GM12872 (cell line): ENCODE measurements around the gene SCN9A.

Experiments
- TF ChIP-seq, protein P1 (sequence below): IDR thresholded peaks from 3 replicates; pipeline ENCODE4 v1.5.1; 2011; ENCODE audit warnings: low read depth, mild to moderate bottlenecking, low read length, moderate library complexity; ENCODE audit not compliant: insufficient read depth

Gene SCN9A

DNA sequence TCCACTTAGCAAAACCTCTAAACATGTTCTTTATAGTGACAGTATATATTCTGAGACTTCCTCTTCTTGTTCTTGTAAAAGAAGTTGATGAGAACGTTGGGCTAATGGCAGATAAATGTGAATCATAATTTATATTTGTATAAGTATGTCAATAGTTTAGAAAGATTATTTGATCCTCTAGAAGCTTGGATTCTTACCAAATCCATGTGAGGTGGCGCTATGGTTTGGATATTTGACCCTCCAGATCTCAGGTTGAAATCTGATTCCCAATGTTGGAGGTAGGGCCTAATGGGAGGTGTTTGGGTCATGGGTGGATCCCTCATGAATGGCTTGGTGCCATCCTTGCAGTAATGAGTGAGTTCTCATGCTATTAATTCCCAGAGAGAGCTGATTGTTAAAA lies 218.2 kb downstream of the SCN9A start:
- TF ChIP-seq, protein P1, sequence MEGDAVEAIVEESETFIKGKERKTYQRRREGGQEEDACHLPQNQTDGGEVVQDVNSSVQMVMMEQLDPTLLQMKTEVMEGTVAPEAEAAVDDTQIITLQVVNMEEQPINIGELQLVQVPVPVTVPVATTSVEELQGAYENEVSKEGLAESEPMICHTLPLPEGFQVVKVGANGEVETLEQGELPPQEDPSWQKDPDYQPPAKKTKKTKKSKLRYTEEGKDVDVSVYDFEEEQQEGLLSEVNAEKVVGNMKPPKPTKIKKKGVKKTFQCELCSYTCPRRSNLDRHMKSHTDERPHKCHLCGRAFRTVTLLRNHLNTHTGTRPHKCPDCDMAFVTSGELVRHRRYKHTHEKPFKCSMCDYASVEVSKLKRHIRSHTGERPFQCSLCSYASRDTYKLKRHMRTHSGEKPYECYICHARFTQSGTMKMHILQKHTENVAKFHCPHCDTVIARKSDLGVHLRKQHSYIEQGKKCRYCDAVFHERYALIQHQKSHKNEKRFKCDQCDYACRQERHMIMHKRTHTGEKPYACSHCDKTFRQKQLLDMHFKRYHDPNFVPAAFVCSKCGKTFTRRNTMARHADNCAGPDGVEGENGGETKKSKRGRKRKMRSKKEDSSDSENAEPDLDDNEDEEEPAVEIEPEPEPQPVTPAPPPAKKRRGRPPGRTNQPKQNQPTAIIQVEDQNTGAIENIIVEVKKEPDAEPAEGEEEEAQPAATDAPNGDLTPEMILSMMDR, result no peak

GRCh38 chr2:166156985-166157490 lies 218.7 kb downstream of the SCN9A start:
- TF ChIP-seq, protein P1, result no peak

DNA sequence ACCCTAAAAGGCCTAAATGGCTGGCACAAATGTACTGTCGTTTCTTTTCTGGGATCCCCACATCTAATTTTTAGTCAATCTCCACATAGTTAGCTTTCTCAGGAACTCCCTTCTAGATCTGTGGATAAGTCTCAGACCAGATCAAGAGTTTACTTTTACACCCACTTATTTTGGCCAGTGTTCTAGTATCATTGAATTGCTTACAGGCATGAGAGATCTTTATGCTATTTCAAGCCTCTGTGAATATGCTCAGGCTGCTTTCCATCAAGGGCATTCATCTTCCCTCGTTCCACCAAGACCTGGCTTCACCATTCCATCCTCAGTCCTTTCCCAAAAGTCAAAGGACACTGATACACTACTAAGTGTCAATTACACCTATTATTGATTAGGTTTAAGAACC lies 220.2 kb downstream of the SCN9A start:
- TF ChIP-seq, protein P1, result no peak

GRCh38 chr2:166154685-166155338 lies 220.9 kb downstream of the SCN9A start:
- TF ChIP-seq, protein P1, result no peak

DNA sequence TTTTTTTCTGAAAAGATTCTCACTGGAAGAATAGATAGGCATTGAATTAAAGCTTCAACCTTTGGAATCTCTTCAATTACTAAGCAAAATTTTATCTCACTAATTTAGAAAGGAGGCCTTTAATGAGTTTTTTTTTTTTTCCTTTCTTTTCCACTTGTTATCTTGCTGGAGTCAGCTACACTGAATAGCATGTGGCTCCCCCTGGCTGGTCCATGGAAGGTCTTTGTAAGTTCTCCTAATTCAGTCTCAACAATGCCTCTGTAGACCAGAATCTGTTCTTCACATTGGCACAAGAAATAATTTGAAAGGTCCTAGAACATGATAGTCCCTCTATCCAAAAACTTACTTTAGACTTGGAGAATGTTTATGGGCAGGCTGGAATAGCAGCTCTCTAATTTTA lies 223.7 kb downstream of the SCN9A start:
- TF ChIP-seq, protein P1, result no peak

GRCh38 chr2:166148500-166149400 lies 227.0 kb downstream of the SCN9A start:
- TF ChIP-seq, protein P1, result no peak

DNA sequence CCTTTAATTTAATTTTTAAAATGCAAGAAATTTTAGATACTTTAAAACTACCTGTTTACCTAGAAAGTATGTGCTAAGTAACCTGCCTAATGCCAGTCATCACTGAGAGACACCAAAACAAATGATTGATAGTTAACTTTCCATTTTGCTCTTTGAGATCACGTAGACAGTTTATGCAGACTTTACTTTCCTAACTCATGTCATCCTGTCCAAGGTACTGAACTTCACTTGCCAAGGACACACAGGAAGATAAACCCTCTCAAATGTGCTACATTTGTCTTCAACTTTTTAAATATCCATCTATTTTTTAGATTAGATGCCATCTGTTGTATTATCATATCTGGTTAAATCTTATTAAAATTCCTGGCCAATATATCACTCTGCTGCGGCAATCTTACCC lies 227.9 kb downstream of the SCN9A start:
- TF ChIP-seq, protein P1, result no peak
